WTC11 (cell line): Measurements from ENCODE around the gene MNT. TPM values are rescaled to one million over a fixed set of nuclear protein-coding genes. Genes with fewer than 3 reads are reported as not detected.

Experiments
- ATAC-seq: fragments of 200-7000 bp; cut with Tn5 transposase; 2 replicates; pipeline ENCODE4 v1.10.0; 2021; ENCODE audit warnings: mild to moderate bottlenecking, moderate library complexity
- CTCF ChIA-PET: fragments of 300-600 bp; sonication (Branson Sonifier 250); formaldehyde crosslinking; loops from one replicate; lab custom pipeline; 2021; ENCODE audit warnings: antibody characterized with exemption; lab: Charles Lee
- POLR2A ChIA-PET: fragments of 350-600 bp; sonication (Branson Sonifier 250); formaldehyde crosslinking; loops from one replicate; lab custom pipeline; 2021; ENCODE audit warnings: antibody characterized with exemption; lab: Charles Lee
- DNase-seq: peaks from one replicate; pipeline ENCODE4 v3.0.0; 2021; ENCODE audit warnings: low spot score
- H3K27ac Mint-ChIP-seq: 2 replicates; pipeline ENCODE4 v1.8.0; 2021; ENCODE audit warnings: mixed read lengths
- H3K27me3 Mint-ChIP-seq: 2 replicates; pipeline ENCODE4 v1.8.0; 2021; ENCODE audit warnings: low read depth, mild to moderate bottlenecking, moderate library complexity, mixed read lengths
- H3K36me3 Mint-ChIP-seq: 2 replicates; pipeline ENCODE4 v1.8.0; 2021; ENCODE audit warnings: mixed read lengths
- H3K4me1 Mint-ChIP-seq: 2 replicates; pipeline ENCODE4 v1.8.0; 2022; ENCODE audit warnings: mixed read lengths
- H3K4me3 Mint-ChIP-seq: 2 replicates; pipeline ENCODE4 v1.8.0; 2021; ENCODE audit warnings: mild to moderate bottlenecking, moderate library complexity, mixed read lengths
- H3K9me3 Mint-ChIP-seq: 2 replicates; pipeline ENCODE4 v1.8.0; 2021; ENCODE audit warnings: mixed read lengths
- ATF1 ChIP-seq: sonication (generic); formaldehyde crosslinking; IDR thresholded peaks from 2 replicates; pipeline ENCODE4 v1.8.1; 2023; ENCODE audit warnings: mild to moderate bottlenecking, moderate library complexity, missing genetic modification reagents
- CREM ChIP-seq: sonication (generic); formaldehyde crosslinking; IDR thresholded peaks from 2 replicates; pipeline ENCODE4 v1.8.1; 2022; ENCODE audit warnings: mild to moderate bottlenecking, missing genetic modification reagents, moderate library complexity
- FOXK1 ChIP-seq: sonication (generic); formaldehyde crosslinking; IDR thresholded peaks from 2 replicates; pipeline ENCODE4 v1.8.0; 2022; ENCODE audit warnings: mild to moderate bottlenecking, moderate library complexity, missing genetic modification reagents
- FOXP1 ChIP-seq: sonication (generic); formaldehyde crosslinking; IDR thresholded peaks from 2 replicates; pipeline ENCODE4 v1.8.0; 2022; ENCODE audit warnings: missing genetic modification reagents, mild to moderate bottlenecking, moderate library complexity, borderline replicate concordance
- GTF2I ChIP-seq: fragments of 250-450 bp; sonication (Bioruptor Pico); conservative IDR thresholded peaks from 2 replicates; pipeline ENCODE4 v1.4.0; 2021; ENCODE audit warnings: mild to moderate bottlenecking
- HMGA2 ChIP-seq: fragments of 250-450 bp; sonication (Bioruptor Pico); IDR thresholded peaks from 2 replicates; pipeline ENCODE4 v1.4.0; 2021; ENCODE audit warnings: mild to moderate bottlenecking, moderate library complexity
- NFE2L1 ChIP-seq: sonication (generic); formaldehyde crosslinking; IDR thresholded peaks from 2 replicates; pipeline ENCODE4 v1.8.1; 2023; ENCODE audit warnings: missing genetic modification reagents
- OVOL2 ChIP-seq: fragments of 250-450 bp; sonication (Bioruptor Pico); IDR thresholded peaks from 2 replicates; pipeline ENCODE4 v1.9.0; 2021; ENCODE audit warnings: mild to moderate bottlenecking, borderline replicate concordance
- PRRX2 ChIP-seq: fragments of 250-450 bp; sonication (Bioruptor Pico); IDR thresholded peaks from 2 replicates; pipeline ENCODE4 v1.8.0; 2021; ENCODE audit warnings: mild to moderate bottlenecking
- ZNF138 ChIP-seq: sonication (generic); formaldehyde crosslinking; conservative IDR thresholded peaks from 2 replicates; pipeline ENCODE4 v1.8.1; 2022; ENCODE audit warnings: mild to moderate bottlenecking, moderate library complexity, missing genetic modification reagents
- total RNA-seq: library from RNA; stranded (reverse); gene quantifications from 3 replicates; pipeline ENCODE4 v1.2.3, GENCODE V29; 2021
- TF ChIP-seq, protein P1 (sequence below): sonication (generic); formaldehyde crosslinking; IDR thresholded peaks from 2 replicates; pipeline ENCODE4 v1.8.1; 2022; ENCODE audit warnings: low read depth, missing genetic modification reagents, borderline replicate concordance
- TF ChIP-seq, protein P2 (sequence below): fragments of 250-450 bp; sonication (Bioruptor Pico); IDR thresholded peaks from 2 replicates; pipeline ENCODE4 v2.1.2; 2022; ENCODE audit warnings: mild to moderate bottlenecking, moderate library complexity
- TF ChIP-seq, protein P3 (sequence below): sonication (generic); formaldehyde crosslinking; IDR thresholded peaks from 2 replicates; pipeline ENCODE4 v1.8.0; 2023; ENCODE audit warnings: missing genetic modification reagents, mild to moderate bottlenecking, borderline replicate concordance
- TF ChIP-seq, protein P4 (sequence below): sonication (generic); formaldehyde crosslinking; IDR thresholded peaks from 2 replicates; pipeline ENCODE4 v1.8.1; 2023; ENCODE audit warnings: mild to moderate bottlenecking, missing genetic modification reagents, moderate library complexity
- TF ChIP-seq, protein P5 (sequence below): sonication (generic); formaldehyde crosslinking; conservative IDR thresholded peaks from 2 replicates; pipeline ENCODE4 v1.8.1; 2023; ENCODE audit warnings: mild to moderate bottlenecking, low read depth, missing genetic modification reagents, moderate library complexity
- TF ChIP-seq, protein P6 (sequence below): fragments of 250-450 bp; sonication (Bioruptor Pico); conservative IDR thresholded peaks from 2 replicates; pipeline ENCODE4 v1.9.0; 2021; ENCODE audit warnings: mild to moderate bottlenecking
- TF ChIP-seq, protein P7 (sequence below): sonication (generic); formaldehyde crosslinking; IDR thresholded peaks from 2 replicates; pipeline ENCODE4 v1.8.0; 2022; ENCODE audit warnings: mild to moderate bottlenecking, missing genetic modification reagents

MNT gene
- total RNA-seq, 1 experiment from 2014 or later = 21.6 TPM

DNA sequence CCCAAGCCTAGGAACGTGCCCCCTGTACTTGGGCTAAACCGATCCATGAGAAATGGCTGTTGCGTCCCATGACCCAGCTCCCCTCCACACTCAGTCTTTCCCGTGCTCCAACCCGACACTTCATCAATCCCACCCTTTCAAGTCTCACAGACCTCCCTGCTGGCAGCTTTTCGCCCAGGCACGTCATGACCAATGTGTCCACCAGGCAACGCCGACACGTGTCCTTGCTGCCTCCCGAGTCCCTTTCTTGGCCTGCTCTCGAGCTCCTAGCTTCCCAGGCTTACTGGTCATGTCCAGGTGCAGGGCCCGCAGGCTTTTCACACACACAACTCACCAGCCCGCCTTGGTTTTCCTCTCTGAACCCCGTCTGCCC lies 12.2 kb downstream of the MNT start:
- CTCF ChIA-PET = interaction anchor here (0.6 to 1.7 kb wide), 5 partner anchors 11 to 1126 kb away, joined by 3 to 8 read pairs (median 4); no protein-coding TSS in a partner anchor
- ATAC-seq (no peak; the same call in 1 of the 2 replicates), DNase-seq (no peak)
- Mint-ChIP-seq H3K27ac (peak overlapping the region; percentile 88), H3K4me1 (peaks cover 30% of the 10 kb centered on the region), H3K4me3 (no peak overlapping the region), H3K36me3 (peaks cover 3% of the 10 kb centered on the region; the same call in 1 of the 2 replicates), H3K9me3 (no peaks in the 10 kb centered on the region), H3K27me3 (no peaks in the 10 kb centered on the region)
- POLR2A ChIA-PET = no interaction called here
- no peak for TF ChIP-seq FOXP1
- no peak for TF ChIP-seq PRRX2
- no peak for TF ChIP-seq FOXK1 (CRISPR knock-in tag)
- TF ChIP-seq, protein P1, sequence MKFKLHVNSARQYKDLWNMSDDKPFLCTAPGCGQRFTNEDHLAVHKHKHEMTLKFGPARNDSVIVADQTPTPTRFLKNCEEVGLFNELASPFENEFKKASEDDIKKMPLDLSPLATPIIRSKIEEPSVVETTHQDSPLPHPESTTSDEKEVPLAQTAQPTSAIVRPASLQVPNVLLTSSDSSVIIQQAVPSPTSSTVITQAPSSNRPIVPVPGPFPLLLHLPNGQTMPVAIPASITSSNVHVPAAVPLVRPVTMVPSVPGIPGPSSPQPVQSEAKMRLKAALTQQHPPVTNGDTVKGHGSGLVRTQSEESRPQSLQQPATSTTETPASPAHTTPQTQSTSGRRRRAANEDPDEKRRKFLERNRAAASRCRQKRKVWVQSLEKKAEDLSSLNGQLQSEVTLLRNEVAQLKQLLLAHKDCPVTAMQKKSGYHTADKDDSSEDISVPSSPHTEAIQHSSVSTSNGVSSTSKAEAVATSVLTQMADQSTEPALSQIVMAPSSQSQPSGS (CRISPR knock-in tag) = no peak
- TF ChIP-seq, protein P2, sequence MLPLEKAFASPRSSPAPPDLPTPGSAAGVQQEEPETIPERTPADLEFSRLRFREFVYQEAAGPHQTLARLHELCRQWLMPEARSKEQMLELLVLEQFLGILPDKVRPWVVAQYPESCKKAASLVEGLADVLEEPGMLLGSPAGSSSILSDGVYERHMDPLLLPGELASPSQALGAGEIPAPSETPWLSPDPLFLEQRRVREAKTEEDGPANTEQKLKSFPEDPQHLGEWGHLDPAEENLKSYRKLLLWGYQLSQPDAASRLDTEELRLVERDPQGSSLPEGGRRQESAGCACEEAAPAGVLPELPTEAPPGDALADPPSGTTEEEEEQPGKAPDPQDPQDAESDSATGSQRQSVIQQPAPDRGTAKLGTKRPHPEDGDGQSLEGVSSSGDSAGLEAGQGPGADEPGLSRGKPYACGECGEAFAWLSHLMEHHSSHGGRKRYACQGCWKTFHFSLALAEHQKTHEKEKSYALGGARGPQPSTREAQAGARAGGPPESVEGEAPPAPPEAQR (CRISPR knock-in tag) = no peak
- TF ChIP-seq CREM (CRISPR knock-in tag) = no peak
- TF ChIP-seq, protein P3, sequence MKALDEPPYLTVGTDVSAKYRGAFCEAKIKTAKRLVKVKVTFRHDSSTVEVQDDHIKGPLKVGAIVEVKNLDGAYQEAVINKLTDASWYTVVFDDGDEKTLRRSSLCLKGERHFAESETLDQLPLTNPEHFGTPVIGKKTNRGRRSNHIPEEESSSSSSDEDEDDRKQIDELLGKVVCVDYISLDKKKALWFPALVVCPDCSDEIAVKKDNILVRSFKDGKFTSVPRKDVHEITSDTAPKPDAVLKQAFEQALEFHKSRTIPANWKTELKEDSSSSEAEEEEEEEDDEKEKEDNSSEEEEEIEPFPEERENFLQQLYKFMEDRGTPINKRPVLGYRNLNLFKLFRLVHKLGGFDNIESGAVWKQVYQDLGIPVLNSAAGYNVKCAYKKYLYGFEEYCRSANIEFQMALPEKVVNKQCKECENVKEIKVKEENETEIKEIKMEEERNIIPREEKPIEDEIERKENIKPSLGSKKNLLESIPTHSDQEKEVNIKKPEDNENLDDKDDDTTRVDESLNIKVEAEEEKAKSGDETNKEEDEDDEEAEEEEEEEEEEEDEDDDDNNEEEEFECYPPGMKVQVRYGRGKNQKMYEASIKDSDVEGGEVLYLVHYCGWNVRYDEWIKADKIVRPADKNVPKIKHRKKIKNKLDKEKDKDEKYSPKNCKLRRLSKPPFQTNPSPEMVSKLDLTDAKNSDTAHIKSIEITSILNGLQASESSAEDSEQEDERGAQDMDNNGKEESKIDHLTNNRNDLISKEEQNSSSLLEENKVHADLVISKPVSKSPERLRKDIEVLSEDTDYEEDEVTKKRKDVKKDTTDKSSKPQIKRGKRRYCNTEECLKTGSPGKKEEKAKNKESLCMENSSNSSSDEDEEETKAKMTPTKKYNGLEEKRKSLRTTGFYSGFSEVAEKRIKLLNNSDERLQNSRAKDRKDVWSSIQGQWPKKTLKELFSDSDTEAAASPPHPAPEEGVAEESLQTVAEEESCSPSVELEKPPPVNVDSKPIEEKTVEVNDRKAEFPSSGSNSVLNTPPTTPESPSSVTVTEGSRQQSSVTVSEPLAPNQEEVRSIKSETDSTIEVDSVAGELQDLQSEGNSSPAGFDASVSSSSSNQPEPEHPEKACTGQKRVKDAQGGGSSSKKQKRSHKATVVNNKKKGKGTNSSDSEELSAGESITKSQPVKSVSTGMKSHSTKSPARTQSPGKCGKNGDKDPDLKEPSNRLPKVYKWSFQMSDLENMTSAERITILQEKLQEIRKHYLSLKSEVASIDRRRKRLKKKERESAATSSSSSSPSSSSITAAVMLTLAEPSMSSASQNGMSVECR (CRISPR knock-in tag) = no peak
- no peak for TF ChIP-seq NFE2L1 (CRISPR knock-in tag)
- no peak for TF ChIP-seq OVOL2 (CRISPR knock-in tag)
- no peak for TF ChIP-seq ZNF138 (CRISPR knock-in tag)
- TF ChIP-seq GTF2I (CRISPR knock-in tag) = no peak
- TF ChIP-seq ATF1 (CRISPR knock-in tag) = no peak
- no peak for TF ChIP-seq HMGA2
- TF ChIP-seq, protein P4, sequence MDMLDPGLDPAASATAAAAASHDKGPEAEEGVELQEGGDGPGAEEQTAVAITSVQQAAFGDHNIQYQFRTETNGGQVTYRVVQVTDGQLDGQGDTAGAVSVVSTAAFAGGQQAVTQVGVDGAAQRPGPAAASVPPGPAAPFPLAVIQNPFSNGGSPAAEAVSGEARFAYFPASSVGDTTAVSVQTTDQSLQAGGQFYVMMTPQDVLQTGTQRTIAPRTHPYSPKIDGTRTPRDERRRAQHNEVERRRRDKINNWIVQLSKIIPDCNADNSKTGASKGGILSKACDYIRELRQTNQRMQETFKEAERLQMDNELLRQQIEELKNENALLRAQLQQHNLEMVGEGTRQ (CRISPR knock-in tag) = no peak
- TF ChIP-seq, protein P5, sequence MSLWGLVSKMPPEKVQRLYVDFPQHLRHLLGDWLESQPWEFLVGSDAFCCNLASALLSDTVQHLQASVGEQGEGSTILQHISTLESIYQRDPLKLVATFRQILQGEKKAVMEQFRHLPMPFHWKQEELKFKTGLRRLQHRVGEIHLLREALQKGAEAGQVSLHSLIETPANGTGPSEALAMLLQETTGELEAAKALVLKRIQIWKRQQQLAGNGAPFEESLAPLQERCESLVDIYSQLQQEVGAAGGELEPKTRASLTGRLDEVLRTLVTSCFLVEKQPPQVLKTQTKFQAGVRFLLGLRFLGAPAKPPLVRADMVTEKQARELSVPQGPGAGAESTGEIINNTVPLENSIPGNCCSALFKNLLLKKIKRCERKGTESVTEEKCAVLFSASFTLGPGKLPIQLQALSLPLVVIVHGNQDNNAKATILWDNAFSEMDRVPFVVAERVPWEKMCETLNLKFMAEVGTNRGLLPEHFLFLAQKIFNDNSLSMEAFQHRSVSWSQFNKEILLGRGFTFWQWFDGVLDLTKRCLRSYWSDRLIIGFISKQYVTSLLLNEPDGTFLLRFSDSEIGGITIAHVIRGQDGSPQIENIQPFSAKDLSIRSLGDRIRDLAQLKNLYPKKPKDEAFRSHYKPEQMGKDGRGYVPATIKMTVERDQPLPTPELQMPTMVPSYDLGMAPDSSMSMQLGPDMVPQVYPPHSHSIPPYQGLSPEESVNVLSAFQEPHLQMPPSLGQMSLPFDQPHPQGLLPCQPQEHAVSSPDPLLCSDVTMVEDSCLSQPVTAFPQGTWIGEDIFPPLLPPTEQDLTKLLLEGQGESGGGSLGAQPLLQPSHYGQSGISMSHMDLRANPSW (CRISPR knock-in tag) = no peak
- TF ChIP-seq, protein P6, sequence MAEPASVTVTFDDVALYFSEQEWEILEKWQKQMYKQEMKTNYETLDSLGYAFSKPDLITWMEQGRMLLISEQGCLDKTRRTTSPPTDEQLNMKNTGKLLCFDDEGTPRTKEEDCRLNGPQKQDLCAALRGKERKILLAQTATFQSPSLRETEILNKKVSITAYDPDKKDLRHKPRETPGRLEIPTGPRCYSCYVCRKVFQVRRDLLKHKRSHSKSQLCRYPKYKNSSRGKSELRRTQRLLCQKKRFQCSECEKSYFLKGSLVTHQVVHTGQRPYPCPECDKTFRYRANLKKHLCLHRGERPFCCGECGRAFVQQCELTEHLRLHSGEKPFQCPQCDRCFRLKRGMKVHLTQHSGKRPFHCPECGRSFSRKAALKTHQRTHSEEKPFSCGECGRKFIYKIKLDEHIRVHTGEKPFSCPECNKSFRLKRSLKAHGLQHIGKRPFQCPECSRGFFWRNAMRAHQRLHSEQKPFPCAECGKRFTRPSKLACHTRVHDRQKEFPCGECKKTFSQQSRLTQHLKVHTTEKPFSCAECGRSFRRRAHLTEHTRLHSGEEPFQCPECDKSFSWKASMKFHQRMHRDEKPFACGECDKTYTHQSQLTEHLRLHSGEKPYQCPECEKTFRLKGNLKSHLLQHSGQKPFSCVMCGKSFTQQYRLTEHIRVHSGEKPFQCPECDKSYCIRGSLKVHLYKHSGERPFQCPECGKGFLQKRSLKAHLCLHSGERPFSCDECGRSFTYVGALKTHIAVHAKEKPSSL = no peak
- TF ChIP-seq, protein P7, sequence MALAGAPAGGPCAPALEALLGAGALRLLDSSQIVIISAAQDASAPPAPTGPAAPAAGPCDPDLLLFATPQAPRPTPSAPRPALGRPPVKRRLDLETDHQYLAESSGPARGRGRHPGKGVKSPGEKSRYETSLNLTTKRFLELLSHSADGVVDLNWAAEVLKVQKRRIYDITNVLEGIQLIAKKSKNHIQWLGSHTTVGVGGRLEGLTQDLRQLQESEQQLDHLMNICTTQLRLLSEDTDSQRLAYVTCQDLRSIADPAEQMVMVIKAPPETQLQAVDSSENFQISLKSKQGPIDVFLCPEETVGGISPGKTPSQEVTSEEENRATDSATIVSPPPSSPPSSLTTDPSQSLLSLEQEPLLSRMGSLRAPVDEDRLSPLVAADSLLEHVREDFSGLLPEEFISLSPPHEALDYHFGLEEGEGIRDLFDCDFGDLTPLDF (CRISPR knock-in tag) = no peak
